ENCODE results near the gene HEXA.
A peak's percentile ranks its signal among the peaks of the same experiment; 100 is the strongest.

HEXA gene

DNA sequence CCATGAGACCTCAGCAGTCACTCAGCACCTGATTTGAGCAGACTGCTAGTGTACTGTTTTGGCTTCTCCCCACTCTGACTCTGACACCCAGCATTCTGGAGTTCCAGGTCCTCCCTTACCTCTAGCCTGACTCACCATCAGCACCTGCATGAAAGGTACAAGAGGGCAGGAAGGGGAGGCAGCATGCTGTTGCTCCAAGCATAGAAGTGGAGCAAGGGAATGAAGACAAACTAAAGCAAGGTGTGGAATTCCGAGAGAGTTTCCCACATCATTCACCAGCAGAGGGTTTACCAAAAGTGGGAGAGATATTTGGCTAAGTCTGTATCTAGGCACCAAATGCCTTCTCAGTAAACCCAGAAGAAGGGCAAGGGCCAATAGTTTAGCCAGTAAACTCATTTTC is 21.3 kb downstream of the HEXA start:
- no peak for FAIRE-seq
- no peak for TF ChIP-seq POLR2A (IDR thresholded peaks at IDR 0.05; ENCODE audit: low read depth, low read length)
- DNase-seq (ENCODE audit: insufficient read length, low spot score), result no peak

DNA sequence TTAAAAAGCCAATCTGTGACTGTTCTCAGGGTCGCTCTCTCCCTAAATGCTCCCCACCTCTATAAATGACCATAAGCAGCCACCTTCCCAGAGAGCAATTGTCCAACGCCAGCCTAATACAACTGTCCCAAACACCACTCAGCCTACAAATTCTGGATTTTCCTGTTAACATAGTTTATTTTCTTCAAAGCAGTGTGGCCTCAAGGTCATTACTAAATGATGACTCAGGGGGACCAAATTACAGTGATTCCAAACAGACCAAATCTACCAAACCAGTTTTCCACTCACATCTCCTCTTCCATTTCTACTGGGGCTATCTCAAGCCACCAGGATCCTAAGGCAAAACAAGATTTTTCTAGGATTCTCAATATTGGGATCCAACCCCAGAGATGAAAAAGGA is 22.5 kb downstream of the HEXA start:
- DNase-seq (ENCODE audit: insufficient read length, low spot score) (no peak), FAIRE-seq (no peak)
- no peak for TF ChIP-seq POLR2A (IDR thresholded peaks at IDR 0.05; ENCODE audit: low read depth, low read length)

DNA sequence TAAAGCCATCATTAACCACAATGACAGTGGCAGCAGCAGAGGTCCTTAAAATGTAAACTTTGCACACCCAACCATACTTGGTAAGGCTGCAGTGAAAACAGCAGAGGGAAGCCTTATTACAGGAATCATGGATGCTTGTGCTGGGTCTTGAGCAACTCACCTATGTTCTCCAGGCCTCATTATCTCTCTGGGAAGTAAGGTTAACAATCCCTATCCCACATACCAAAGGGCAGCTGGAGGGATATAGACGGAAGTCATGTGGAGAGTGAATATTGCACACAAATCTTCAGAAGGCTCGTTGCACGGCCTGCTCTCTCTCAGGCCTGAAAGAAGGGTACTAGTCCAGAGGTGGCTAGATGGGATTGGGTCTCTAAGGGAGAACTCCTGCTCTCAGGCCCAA is 30.0 kb downstream of the HEXA start:
- FAIRE-seq (no peak), DNase-seq (ENCODE audit: insufficient read length, low spot score) (no peak)
- TF ChIP-seq POLR2A (IDR thresholded peaks at IDR 0.05; ENCODE audit: low read depth, low read length), result no peak

GRCh38 chr15:72345280-72345679 is 30.5 kb downstream of the HEXA start:
- DNase-seq (ENCODE audit: insufficient read length, low spot score) (no peak), FAIRE-seq (no peak)
- no peak for TF ChIP-seq POLR2A (IDR thresholded peaks at IDR 0.05; ENCODE audit: low read depth, low read length)

- FAIRE-seq, result no peak
- TF ChIP-seq POLR2A (IDR thresholded peaks at IDR 0.05; ENCODE audit: low read depth, low read length), result no peak
- DNase-seq (ENCODE audit: insufficient read length, low spot score), result no peak
Observed at GRCh38 chr15:72344602-72345001, 31.2 kb downstream of the HEXA start.

DNA sequence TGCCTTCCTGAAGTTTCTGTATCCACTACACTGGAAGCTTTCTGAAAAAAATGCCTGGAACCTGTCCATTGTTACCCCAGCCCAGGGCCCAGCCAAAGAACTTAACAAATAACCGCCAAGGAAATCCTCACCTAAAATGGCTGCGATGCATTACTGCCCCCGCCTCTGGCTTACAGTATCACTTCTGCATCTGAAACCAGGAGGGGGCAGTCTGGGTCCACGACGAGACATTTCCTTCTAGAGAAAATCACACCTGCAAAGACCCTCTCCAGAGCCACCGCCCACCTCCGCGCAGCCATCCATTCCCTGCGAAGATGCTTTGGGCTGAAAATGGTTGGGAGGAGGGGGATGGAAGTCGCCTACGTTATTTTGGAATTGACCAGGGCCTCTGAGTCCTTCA is 33.4 kb downstream of the HEXA start:
- no peak for FAIRE-seq
- TF ChIP-seq POLR2A (IDR thresholded peaks at IDR 0.05; ENCODE audit: low read depth, low read length), result no peak
- DNase-seq (ENCODE audit: insufficient read length, low spot score), result no peak

GRCh38 chr15:72341361-72341760 is 34.5 kb downstream of the HEXA start:
- no peak for FAIRE-seq

DNA sequence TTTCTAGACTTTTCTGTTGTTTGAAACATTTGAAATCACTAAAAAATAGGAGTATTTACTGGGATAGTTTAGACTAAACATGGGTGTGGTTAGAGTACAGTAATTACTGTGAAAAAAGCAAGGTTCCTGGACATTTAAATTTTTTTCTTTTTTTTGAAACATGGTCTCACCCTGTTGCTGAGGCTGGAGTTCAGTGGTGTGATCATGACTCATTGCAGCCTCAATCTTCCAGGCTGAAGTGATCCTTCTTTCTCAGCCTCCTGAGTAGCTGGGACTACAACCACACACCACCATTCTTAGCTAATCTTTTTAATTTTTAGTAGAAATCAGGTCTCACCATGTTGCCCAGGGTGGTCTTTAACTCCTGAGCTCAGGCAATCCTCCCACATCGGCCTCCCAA is 35.4 kb downstream of the HEXA start:
- TF ChIP-seq POLR2A (IDR thresholded peaks at IDR 0.05; ENCODE audit: low read depth, low read length), result no peak
- DNase-seq (ENCODE audit: insufficient read length, low spot score) (no peak), FAIRE-seq (no peak)

More at GRCh38 chr15:72341361-72341760, 34.5 kb downstream of the HEXA start:
- DNase-seq (ENCODE audit: insufficient read length, low spot score), result no peak
- TF ChIP-seq POLR2A (IDR thresholded peaks at IDR 0.05; ENCODE audit: low read depth, low read length), result no peak

DNA sequence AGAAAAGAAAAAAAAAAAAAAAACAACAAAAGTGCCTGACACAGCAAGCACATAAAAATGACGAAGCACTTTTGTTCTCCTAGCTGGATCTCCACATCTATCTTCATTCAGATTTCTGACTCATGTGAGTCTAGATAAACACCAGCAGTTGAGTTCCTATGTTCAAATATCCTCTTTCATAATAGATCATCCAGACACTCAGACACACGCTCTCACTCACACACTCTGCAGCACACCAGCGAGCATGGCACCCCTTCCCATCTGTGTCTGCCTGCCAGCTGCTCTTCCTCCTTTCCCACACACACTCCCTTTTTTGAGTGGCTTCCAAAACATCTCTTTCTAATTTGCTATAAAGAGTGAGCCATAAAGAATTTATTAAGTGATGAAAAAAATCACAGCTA is 36.0 kb downstream of the HEXA start:
- DNase-seq (ENCODE audit: insufficient read length, low spot score) (no peak), FAIRE-seq (no peak)
- TF ChIP-seq POLR2A (IDR thresholded peaks at IDR 0.05; ENCODE audit: low read depth, low read length), result no peak

DNA sequence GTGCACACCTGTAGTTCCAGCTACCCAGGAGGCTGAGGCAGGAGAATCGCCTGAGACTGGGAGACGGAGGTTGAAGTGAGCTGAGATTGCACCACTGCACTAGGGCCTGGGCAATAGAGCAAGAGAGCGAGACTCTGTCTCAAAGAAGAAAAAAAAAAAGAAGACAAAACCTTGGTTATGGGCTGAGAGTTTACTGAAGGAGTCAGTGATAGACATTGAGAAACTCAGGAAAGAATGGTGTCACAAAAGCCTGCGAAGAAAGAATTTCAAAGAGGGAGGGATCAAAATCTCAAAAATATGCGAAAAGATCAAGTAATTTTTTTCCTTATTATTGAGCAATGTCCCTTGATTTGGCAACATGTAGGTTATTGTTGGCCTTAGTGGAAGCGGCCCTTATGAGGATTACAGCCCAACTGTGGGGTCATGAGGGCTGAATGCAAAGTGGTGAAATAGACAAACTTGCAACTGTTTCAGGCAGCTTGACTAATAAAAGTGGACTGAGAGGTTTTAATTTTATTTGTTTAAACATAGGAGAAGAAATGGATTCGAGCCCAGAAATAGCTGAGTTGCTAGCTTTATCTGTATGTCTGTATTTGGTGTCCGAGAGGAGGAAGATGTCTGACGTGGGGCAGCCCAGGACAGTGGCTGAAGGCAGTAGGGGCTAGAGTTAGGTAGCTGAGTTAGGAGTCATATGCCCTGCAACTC is 37.0 kb downstream of the HEXA start:
- DNase-seq (ENCODE audit: insufficient read length, low spot score), result no peak
- no peak for TF ChIP-seq POLR2A (IDR thresholded peaks at IDR 0.05; ENCODE audit: low read depth, low read length)
- FAIRE-seq, result no peak

DNA sequence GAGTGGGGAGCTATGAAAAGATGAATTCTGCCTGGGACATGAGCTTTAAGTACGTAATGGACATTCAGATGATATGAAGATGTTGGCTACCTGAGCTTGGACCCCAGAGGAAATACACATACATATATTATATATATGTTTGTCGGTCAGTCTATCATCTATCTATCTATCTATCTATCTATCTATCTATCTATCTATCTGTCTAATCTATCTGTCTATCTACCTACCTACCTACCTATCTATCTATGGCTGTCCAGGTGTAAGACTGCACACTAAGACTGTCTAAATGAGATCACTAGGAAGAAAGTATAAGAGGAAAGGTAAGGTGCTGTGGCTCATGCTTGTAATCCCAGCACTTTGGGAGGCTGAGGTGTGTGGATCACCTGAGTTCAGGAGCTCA is 37.7 kb downstream of the HEXA start:
- no peak for TF ChIP-seq POLR2A (IDR thresholded peaks at IDR 0.05; ENCODE audit: low read depth, low read length)
- no peak for FAIRE-seq
- no peak for DNase-seq (ENCODE audit: insufficient read length, low spot score)

- TF ChIP-seq POLR2A (IDR thresholded peaks at IDR 0.05; ENCODE audit: low read depth, low read length), result no peak
- DNase-seq (ENCODE audit: insufficient read length, low spot score) (no peak), FAIRE-seq (no peak)
Observed at GRCh38 chr15:72334842-72335241, 41.0 kb downstream of the HEXA start.

DNA sequence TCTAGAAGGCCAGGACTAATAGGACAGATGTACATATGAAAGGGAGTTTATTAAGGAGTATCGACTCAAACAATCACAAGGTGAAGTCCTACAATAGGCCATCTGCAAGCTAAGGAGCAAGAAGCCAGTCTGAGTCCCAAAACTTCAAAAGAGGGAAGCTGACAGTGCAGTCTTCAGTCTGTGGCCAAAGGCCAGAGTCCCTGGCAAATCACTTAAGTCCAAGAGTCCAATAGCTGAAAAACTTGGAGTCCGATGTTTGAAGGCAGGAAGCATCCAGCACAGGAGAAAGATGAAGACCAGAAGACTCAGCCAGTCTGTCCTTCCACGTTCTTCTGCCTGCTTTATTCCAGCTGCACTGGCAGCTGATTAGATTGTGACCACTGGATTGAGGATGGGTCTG is 44.8 kb downstream of the HEXA start:
- FAIRE-seq (no peak), DNase-seq (ENCODE audit: insufficient read length, low spot score) (no peak)
- TF ChIP-seq POLR2A (IDR thresholded peaks at IDR 0.05; ENCODE audit: low read depth, low read length), result no peak

DNA sequence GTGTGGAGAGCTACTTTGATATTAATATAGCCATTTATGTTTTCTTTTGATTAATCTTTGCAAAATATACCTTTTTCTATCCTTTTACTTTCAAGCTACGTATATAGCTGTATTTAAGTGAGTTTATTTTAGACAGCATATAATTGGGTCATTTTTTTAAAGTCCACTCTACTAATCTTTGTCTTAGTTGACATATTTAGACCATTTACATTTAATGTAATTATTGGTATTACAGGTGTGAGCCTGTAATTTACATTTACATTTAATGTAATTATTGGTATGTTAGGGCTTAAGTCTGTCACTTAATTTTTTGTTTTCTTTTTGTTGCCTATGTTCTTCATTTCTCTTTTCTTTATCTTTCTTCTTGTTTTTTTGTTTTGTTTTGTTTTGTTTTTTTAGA is 52.1 kb downstream of the HEXA start:
- DNase-seq (ENCODE audit: insufficient read length, low spot score) (no peak), FAIRE-seq (no peak)
- TF ChIP-seq POLR2A (IDR thresholded peaks at IDR 0.05; ENCODE audit: low read depth, low read length), result no peak

DNA sequence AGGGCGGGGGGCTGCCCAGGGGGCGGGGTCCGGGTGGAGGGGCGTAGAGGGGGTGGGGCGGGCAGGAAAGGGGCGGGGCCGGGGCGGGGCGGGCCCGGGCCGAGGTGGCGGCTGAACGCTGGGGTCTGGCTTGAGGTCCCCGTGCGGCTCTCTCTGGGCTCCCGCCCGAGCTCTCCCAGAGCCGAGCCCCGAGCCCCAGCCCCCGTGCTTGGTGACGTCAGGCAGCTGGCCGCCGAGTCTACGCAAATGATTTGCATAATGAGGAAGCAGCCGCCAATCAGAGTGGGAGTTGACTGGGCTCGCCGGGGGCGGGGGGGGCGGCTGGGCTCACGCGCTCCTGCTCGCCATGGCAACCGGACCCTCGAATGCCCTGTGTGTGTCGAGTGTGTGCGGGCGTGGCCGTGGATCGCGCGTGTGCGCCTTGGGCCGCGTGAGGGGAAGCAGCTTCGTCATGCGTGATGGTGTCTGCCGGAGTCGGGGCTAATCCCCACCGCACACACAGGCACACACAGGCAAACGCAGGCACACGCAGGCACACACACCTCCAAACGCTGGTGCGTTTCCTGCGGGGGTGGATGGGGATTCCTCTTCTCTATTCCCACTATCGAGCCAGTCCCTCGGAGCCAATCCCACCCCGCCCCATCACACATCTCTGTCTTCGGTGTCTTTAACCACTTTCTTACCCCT is 55.7 kb downstream of the HEXA start, which contains the start of gene CELF6:
TSS of gene CELF6 (minus strand) at position 173 of the 687 bp plus-strand sequence. CDS start 283 bp downstream, outside the sequence.
- peak; percentile 68 for DNase-seq (ENCODE audit: insufficient read length, low spot score)
- FAIRE-seq, result no peak
- TF ChIP-seq POLR2A (IDR thresholded peaks at IDR 0.05; ENCODE audit: low read depth, low read length), result no peak

Data from H54 (cell line).